Measurements from ENCODE around the gene FAM83D. TPM values are rescaled to one million over a fixed set of nuclear protein-coding genes. Genes with fewer than 3 reads are reported as not detected.

FAM83D gene
- total RNA-seq, 1 donor from 2014 or later = 73.9 TPM

- Histone ChIP-seq H3K9me3 (ENCODE audit: low read depth) (no peaks in the 10 kb centered on the region), H3K4me2 (no peak overlapping the region), H3K9ac (no peak overlapping the region), H3K4me3 (no peak overlapping the region), H3K4me1 (no peaks in the 10 kb centered on the region), H3F3A (ENCODE audit: low read depth) (no peaks in the 10 kb centered on the region), H3K27ac (no peak overlapping the region), H4K20me1 (ENCODE audit: low read depth) (no peaks in the 10 kb centered on the region), H2AFZ (replicated peaks) (no peak overlapping the region), H3K36me3 (no peaks in the 10 kb centered on the region), H3K27me3 (no peaks in the 10 kb centered on the region), H3K79me2 (ENCODE audit: low read depth) (no peaks in the 10 kb centered on the region)
- DNase-seq (ENCODE audit: low spot score) = no peak
- Mint-ChIP-seq H3K4me3 (no peak overlapping the region), H3K4me1 (no peaks in the 10 kb centered on the region), H3K27ac (no peak overlapping the region), H3K9me3 (no peaks in the 10 kb centered on the region), H3K27me3 (ENCODE audit: insufficient read depth, low read depth) (peaks cover 8% of the 10 kb centered on the region), H3K36me3 (peaks cover 2% of the 10 kb centered on the region)
- TF ChIP-seq EZH2phosphoT487 (IDR thresholded peaks at IDR 0.05) (no peak), EZH2 (IDR thresholded peaks at IDR 0.05) (no peak)
- TF ChIP-seq, protein P1, sequence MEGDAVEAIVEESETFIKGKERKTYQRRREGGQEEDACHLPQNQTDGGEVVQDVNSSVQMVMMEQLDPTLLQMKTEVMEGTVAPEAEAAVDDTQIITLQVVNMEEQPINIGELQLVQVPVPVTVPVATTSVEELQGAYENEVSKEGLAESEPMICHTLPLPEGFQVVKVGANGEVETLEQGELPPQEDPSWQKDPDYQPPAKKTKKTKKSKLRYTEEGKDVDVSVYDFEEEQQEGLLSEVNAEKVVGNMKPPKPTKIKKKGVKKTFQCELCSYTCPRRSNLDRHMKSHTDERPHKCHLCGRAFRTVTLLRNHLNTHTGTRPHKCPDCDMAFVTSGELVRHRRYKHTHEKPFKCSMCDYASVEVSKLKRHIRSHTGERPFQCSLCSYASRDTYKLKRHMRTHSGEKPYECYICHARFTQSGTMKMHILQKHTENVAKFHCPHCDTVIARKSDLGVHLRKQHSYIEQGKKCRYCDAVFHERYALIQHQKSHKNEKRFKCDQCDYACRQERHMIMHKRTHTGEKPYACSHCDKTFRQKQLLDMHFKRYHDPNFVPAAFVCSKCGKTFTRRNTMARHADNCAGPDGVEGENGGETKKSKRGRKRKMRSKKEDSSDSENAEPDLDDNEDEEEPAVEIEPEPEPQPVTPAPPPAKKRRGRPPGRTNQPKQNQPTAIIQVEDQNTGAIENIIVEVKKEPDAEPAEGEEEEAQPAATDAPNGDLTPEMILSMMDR (IDR thresholded peaks at IDR 0.05) = no peak
Measured at GRCh38 chr20:38907918-38908677, 18.1 kb upstream of the FAM83D start.

- no peak overlapping the region for H3K4me3 ChIP-seq
- H2AFZ ChIP-seq (replicated peaks) = no peak overlapping the region
- H3K27ac ChIP-seq = no peak overlapping the region
- Mint-ChIP-seq H3K4me1 (peaks cover 12% of the 10 kb centered on the region), H3K36me3 (no peaks in the 10 kb centered on the region), H3K27me3 (ENCODE audit: insufficient read depth, low read depth) (no peaks in the 10 kb centered on the region), H3K27ac (no peak overlapping the region), H3K9me3 (no peaks in the 10 kb centered on the region), H3K4me3 (no peak overlapping the region)
- H3K27me3 ChIP-seq = no peaks in the 10 kb centered on the region
- no peak overlapping the region for H3K4me2 ChIP-seq
- peaks cover 3% of the 10 kb centered on the region for H3F3A ChIP-seq (ENCODE audit: low read depth)
- DNase-seq (ENCODE audit: low spot score) = no peak
- TF ChIP-seq, protein P1 (IDR thresholded peaks at IDR 0.05) = no peak
- TF ChIP-seq EZH2 (IDR thresholded peaks at IDR 0.05) (no peak), EZH2phosphoT487 (IDR thresholded peaks at IDR 0.05) (no peak)
- no peak overlapping the region for H3K9ac ChIP-seq
- H4K20me1 ChIP-seq (ENCODE audit: low read depth) = peaks cover 3% of the 10 kb centered on the region
- H3K4me1 ChIP-seq = peaks cover 11% of the 10 kb centered on the region
- H3K36me3 ChIP-seq = no peaks in the 10 kb centered on the region
- H3K79me2 ChIP-seq (ENCODE audit: low read depth) = no peaks in the 10 kb centered on the region
- no peaks in the 10 kb centered on the region for H3K9me3 ChIP-seq (ENCODE audit: low read depth)
Measured at GRCh38 chr20:38915355-38915754, 10.9 kb upstream of the FAM83D start.

DNA sequence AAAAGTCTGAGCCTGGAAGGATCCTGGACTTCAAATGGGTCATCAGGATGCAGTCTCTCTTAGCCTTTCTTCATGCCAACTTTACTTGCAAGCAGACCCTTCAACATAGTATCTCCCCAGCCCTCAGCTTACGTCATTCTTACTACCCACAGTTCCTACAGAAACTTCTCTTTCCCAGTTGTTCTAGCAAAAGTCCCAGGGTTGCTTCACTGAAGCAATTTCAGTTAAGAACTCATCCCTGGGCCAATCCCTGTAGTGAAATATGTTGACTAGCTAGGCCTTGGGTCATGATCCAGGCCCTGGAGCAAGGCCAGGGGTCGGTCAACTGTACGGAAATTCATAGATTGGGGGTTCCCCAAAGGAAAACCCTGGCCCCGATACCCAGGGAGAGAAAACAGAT, 8.6 kb upstream of the FAM83D start:
- Histone ChIP-seq H3K27ac (no peak overlapping the region), H2AFZ (replicated peaks) (no peak overlapping the region), H3F3A (ENCODE audit: low read depth) (peaks cover 3% of the 10 kb centered on the region), H3K27me3 (no peaks in the 10 kb centered on the region), H3K9ac (no peak overlapping the region), H4K20me1 (ENCODE audit: low read depth) (peaks cover 3% of the 10 kb centered on the region), H3K9me3 (ENCODE audit: low read depth) (no peaks in the 10 kb centered on the region), H3K36me3 (no peaks in the 10 kb centered on the region), H3K4me3 (no peak overlapping the region), H3K4me1 (peaks cover 11% of the 10 kb centered on the region), H3K4me2 (no peak overlapping the region), H3K79me2 (ENCODE audit: low read depth) (no peaks in the 10 kb centered on the region)
- Mint-ChIP-seq H3K27me3 (ENCODE audit: insufficient read depth, low read depth) (no peaks in the 10 kb centered on the region), H3K4me3 (no peak overlapping the region), H3K9me3 (no peaks in the 10 kb centered on the region), H3K36me3 (no peaks in the 10 kb centered on the region), H3K27ac (no peak overlapping the region), H3K4me1 (peaks cover 12% of the 10 kb centered on the region)
- DNase-seq (ENCODE audit: low spot score) = no peak
- no peak for TF ChIP-seq EZH2phosphoT487 (IDR thresholded peaks at IDR 0.05)
- TF ChIP-seq, protein P1 (IDR thresholded peaks at IDR 0.05) = no peak
- no peak for TF ChIP-seq EZH2 (IDR thresholded peaks at IDR 0.05)

Measured in neural progenitor cell (in vitro differentiated cells).